ENCODE results near the gene SPOCK3.
"Not testable (repeated sequence)": the region's sequence is repeated elsewhere in the genome, so short reads cannot be mapped to it uniquely, and the experiment has no call there.

SPOCK3 gene

GRCh38 chr4:167234316-167234881, at the start of gene SPOCK3:
SPOCK3 (minus strand) TSS chr4:167234494.
- no peak for DNase-seq (ENCODE audit: low read depth in 2 of 2, low spot score in 1 of 2)

- DNase-seq (ENCODE audit: low read depth in 2 of 2, low spot score in 1 of 2), result no peak
These were observed 48.0 kb upstream of the SPOCK3 start for GRCh38 chr4:167282171-167282864.

GRCh38 chr4:167281545-167281944, 47.3 kb upstream of the SPOCK3 start:
- DNase-seq (ENCODE audit: low read depth in 2 of 2, low spot score in 1 of 2), result not testable (repeated sequence)

DNA sequence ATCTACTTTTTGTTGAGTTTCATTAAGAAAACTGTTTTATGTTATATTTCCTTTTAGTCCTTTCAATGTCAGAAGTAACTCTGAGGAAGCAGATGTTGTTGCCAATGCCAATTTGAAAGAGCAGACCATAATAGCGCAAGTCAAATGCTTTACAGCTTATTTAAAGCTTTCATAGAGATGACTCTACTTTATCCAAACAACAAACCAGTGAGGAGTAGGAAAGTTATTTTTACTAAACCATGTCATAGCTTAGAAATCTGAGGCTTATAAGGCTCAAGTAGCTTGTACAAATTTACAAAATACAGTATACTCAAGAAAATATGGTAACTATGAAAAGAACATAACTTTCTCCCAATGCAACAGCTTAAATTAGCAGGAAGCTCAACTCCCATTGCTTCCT, 40.1 kb upstream of the SPOCK3 start:
- DNase-seq (ENCODE audit: low read depth in 2 of 2, low spot score in 1 of 2), result no peak

GRCh38 chr4:167265231-167265630, 30.9 kb upstream of the SPOCK3 start:
- no peak for DNase-seq (ENCODE audit: low read depth in 2 of 2, low spot score in 1 of 2)

DNA sequence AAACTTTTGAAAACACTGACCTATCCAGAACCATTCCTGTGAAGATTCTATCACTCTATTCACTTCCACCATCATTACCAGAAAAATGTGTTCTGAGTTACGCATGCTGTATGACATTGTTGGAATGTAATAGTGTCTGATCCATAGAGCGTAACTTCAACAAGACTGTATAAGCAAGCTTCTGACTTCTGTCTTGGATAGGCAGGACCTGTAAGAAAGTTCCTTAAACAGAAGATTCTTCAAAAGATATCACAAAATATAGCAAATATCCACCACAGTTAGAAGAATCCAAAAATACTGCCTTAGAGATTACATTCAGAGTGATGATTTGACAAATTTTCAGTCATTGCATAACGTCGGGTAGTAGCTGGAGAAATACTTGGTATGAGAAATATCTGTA, 14.0 kb upstream of the SPOCK3 start:
- no peak for DNase-seq (ENCODE audit: low read depth in 2 of 2, low spot score in 1 of 2)

GRCh38 chr4:167239627-167240026, 5.3 kb upstream of the SPOCK3 start:
- DNase-seq (ENCODE audit: low read depth in 2 of 2, low spot score in 1 of 2), result no peak

GRCh38 chr4:167238226-167238625, 3.9 kb upstream of the SPOCK3 start:
- no peak for DNase-seq (ENCODE audit: low read depth in 2 of 2, low spot score in 1 of 2)

- no peak for DNase-seq (ENCODE audit: low read depth in 2 of 2, low spot score in 1 of 2)
These were observed 494 bp downstream of the SPOCK3 start for GRCh38 chr4:167233685-167234315.

GRCh38 chr4:167232805-167233684, 1.2 kb downstream of the SPOCK3 start:
- DNase-seq (ENCODE audit: low read depth in 2 of 2, low spot score in 1 of 2), result no peak

DNA sequence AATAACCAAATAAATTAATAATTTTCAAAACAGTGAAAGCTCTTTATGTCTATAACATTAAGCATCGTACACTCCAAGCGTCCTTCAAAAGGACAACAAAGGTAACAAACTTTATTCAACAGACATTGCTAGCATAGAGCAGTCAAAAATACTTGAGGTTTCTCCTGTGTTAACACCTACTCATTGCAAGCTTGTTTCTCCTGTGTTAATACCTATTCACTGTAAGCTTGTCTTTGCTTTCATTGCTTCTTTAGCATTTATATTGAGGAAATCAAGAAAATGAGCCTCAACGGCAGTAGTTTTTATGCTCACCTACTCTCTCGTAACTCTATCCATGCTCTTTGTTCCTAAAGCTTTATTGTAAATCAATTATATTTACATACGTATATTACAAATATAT, 3.5 kb downstream of the SPOCK3 start:
- DNase-seq (ENCODE audit: low read depth in 2 of 2, low spot score in 1 of 2), result no peak

- DNase-seq (ENCODE audit: low read depth in 2 of 2, low spot score in 1 of 2), result no peak
These were observed 12.2 kb downstream of the SPOCK3 start for GRCh38 chr4:167222099-167222498.

DNA sequence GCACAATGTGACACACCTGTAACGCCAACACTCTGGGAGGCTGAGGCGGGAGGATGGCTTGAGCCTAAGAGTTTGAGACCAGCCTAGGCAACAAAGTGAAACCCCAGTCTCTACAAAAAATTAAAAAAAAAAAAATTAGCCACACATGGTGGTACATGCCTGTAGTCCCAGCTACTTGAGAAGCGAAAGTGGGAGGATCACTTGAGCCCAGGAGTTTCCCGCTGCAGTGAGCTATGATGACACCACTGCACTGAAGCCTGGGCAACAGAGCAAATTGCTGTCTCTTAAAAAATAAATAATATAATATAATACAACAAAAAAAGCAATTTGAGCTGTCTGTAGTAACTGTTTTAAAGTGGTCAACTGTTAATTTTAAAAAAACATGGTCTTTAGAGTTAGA, 13.2 kb downstream of the SPOCK3 start:
- no peak for DNase-seq (ENCODE audit: low read depth in 2 of 2, low spot score in 1 of 2)

- DNase-seq (ENCODE audit: low read depth in 2 of 2, low spot score in 1 of 2), result no peak
These were observed 16.2 kb downstream of the SPOCK3 start for GRCh38 chr4:167218022-167218608.

DNA sequence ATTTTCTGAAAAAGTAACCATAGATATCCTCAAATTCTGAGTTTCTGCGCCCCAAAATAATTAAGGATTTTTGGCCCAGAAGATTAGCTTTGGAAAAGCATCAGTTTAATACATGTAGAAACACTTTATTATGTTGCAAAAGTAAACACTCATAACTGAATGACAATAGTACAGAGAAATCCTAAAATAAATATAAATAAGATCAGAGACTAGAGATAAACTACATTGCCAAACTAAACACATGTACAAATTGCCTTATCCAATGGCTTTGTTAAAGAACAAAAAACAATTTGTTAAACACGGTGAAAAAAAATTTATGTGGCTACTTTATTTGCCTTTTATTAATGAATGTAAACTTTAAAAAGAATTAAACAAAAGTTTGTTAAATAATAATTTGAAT, 17.5 kb downstream of the SPOCK3 start:
- no peak for DNase-seq (ENCODE audit: low read depth in 2 of 2, low spot score in 1 of 2)

- no peak for DNase-seq (ENCODE audit: low read depth in 2 of 2, low spot score in 1 of 2)
These were observed 24.1 kb downstream of the SPOCK3 start for GRCh38 chr4:167210166-167210565.

DNA sequence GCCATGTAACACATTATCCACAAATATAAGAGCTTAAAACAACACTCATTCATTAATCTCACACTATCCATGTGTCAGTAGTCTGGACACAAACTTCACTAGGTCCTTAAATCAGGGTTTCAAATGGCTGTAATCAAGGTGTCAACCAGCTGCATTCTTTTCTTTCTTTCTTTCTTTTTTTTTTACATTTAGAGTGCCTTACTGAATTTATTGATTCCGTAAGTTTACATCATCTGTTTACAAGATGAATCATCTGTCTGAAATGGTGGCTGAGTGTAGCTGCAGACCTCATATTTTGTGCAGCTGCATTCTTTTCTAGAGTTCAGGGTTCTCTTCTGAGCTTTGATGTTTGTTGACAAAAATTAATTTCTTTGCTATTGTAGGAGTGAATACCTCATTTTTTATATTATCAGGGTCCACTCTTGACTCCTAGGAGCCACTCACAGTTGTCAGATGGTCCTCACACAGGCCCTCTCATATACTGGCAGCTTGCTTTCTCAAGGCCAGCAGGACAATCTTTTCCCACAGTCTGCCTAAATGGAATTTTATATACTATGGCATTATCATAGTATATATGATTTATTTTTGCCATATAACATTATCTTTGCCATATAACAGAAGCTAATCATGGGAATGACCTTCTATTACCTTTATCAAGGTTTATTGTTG, 37.8 kb downstream of the SPOCK3 start:
- DNase-seq (ENCODE audit: low read depth in 2 of 2, low spot score in 1 of 2), result no peak

- DNase-seq (ENCODE audit: low read depth in 2 of 2, low spot score in 1 of 2), result no peak
These were observed 43.9 kb downstream of the SPOCK3 start for GRCh38 chr4:167190379-167190778.

- DNase-seq (ENCODE audit: low read depth in 2 of 2, low spot score in 1 of 2), result no peak
These were observed 48.8 kb downstream of the SPOCK3 start for GRCh38 chr4:167185465-167185864.

- no peak for DNase-seq (ENCODE audit: low read depth in 2 of 2, low spot score in 1 of 2)
These were observed 51.3 kb downstream of the SPOCK3 start for GRCh38 chr4:167183036-167183435.

GRCh38 chr4:167177925-167178324, 56.4 kb downstream of the SPOCK3 start:
- DNase-seq (ENCODE audit: low read depth in 2 of 2, low spot score in 1 of 2), result no peak

Data from stimulated activated CD8-positive, alpha-beta memory T cell treated with anti-CD3 and anti-CD28 coated beads, Interleukin-4, amount 100 ng/mL, for 1 hour (primary cell).